Neural progenitor cell (in vitro differentiated cells): ENCODE data around the gene RNF181.

Source experiments
- CTCF ChIP-seq: fragments of 200-600 bp; sonication (generic); IDR thresholded peaks from 2 replicates; pipeline ENCODE4 v1.5.1; 2017; ENCODE audit warnings: antibody characterized with exemption, mild to moderate bottlenecking
- EZH2 ChIP-seq: fragments of 200-600 bp; sonication (generic); IDR thresholded peaks from 2 replicates; pipeline ENCODE4 v1.6.1; 2017; ENCODE audit warnings: antibody characterized with exemption, mild to moderate bottlenecking, moderate library complexity
- EZH2phosphoT487 ChIP-seq: fragments of 200-600 bp; sonication (generic); IDR thresholded peaks from 2 replicates; pipeline ENCODE4 v1.6.1; 2017; ENCODE audit warnings: antibody characterized with exemption

GRCh38 chr2:85549826-85550225 is 45.7 kb upstream of the RNF181 start:
- no peak for TF ChIP-seq EZH2phosphoT487
- TF ChIP-seq EZH2: no peak
- no peak for TF ChIP-seq CTCF
